ENCODE results near the gene GRIK4. TPM values are rescaled to one million over a fixed set of nuclear protein-coding genes. Genes with fewer than 3 reads are reported as not detected.

The GRIK4 gene
- total and polyA plus RNA-seq, 2 of the 4 experiments (the other 2 are of a cell fraction) = 0.18 to 0.38 TPM

- no peak overlapping the region for H2AK5ac ChIP-seq (ENCODE audit: low read depth, low read length)
- H3K27ac ChIP-seq (ENCODE audit: insufficient read depth, low read length) = no peak overlapping the region
- no peak overlapping the region for H4K8ac ChIP-seq (ENCODE audit: low read depth in 2 of 2, low read length in 2 of 2)
- no peak overlapping the region for H3K18ac ChIP-seq (ENCODE audit: low read depth, low read length)
- H3K23ac ChIP-seq (ENCODE audit: low read depth, low read length) = no peak overlapping the region
- no peak overlapping the region for H2AFZ ChIP-seq (replicated peaks; ENCODE audit: low read length, poor library complexity)
- peaks cover 2% of the 10 kb centered on the region; the same call in 1 of the 2 replicates for H3K4me1 ChIP-seq (ENCODE audit: control insufficient read depth, insufficient read depth, low read length)
- intact Hi-C loops (cut with micrococcal nuclease) = no loop called here
- H2AK9ac ChIP-seq (replicated peaks; ENCODE audit: low read depth, low read length, poor library complexity) = no peak overlapping the region
- in situ Hi-C loops (cut with MboI; ENCODE audit: low sequenced_read_pairs) = no loop called here
- H3K27me3 ChIP-seq (ENCODE audit: control insufficient read depth, insufficient read depth, low read length) = peaks cover 30% of the 10 kb centered on the region
- no peak overlapping the region for H3K14ac ChIP-seq (replicated peaks; ENCODE audit: low read depth, low read length)
- dilution Hi-C loops (cut with HindIII; ENCODE audit: low sequenced_read_pairs, unreplicated experiment) = no loop called here
- DNase-seq (no peak), ATAC-seq (ENCODE audit: low read depth) (no peak)
- no peak overlapping the region for H2BK20ac ChIP-seq (ENCODE audit: low read depth, low read length)
- no peak overlapping the region for H3K4me2 ChIP-seq (ENCODE audit: low read depth, low read length)
- no peaks in the 10 kb centered on the region for H3K79me1 ChIP-seq (ENCODE audit: low read depth in 1 of 2, low read length in 2 of 2)
- POLR2A ChIA-PET (ENCODE audit: unreplicated experiment) = no interaction called here
- no peak overlapping the region for H3K4ac ChIP-seq (ENCODE audit: low read depth, low read length)
- H4K5ac ChIP-seq (ENCODE audit: low read depth, low read length) = no peak overlapping the region
- BruUV-seq (replicated peaks) = no TSS peak
- no peak overlapping the region for H2BK15ac ChIP-seq (ENCODE audit: low read depth, low read length)
- CTCF ChIA-PET = no interaction called here
- no peaks in the 10 kb centered on the region for H3K36me3 ChIP-seq (ENCODE audit: control insufficient read depth, insufficient read depth, low read length)
- WGBS, 2 experiments (ENCODE audit: extremely low coverage in 2 of 2, insufficient read length in 1 of 2) = no CpG with 5 or more reads among the region's 7 CpGs
- H2BK5ac ChIP-seq (ENCODE audit: low read depth, low read length, poor library complexity, severe bottlenecking) = no peak overlapping the region
- H2BK120ac ChIP-seq (ENCODE audit: low read depth, low read length) = no peak overlapping the region
- H4K20me1 ChIP-seq (ENCODE audit: insufficient read depth, low read length) = no peaks in the 10 kb centered on the region
- no peak overlapping the region for H3K9ac ChIP-seq (ENCODE audit: low read depth, low read length)
- H4K91ac ChIP-seq (ENCODE audit: insufficient read depth, low read depth, low read length) = no peak overlapping the region
- H3K9me3 ChIP-seq (ENCODE audit: control insufficient read depth, insufficient read depth, low read length) = no peaks in the 10 kb centered on the region; the same call in 1 of the 2 replicates
- no peaks in the 10 kb centered on the region for H3K9me1 ChIP-seq (ENCODE audit: insufficient read depth, low read length)
- TF ChIP-seq CHD1 (IDR thresholded peaks at IDR 0.05; ENCODE audit: low read depth, low read length) (no peak), CEBPB (IDR thresholded peaks at IDR 0.05; ENCODE audit: low read depth, low read length) (no peak), POLR2A (IDR thresholded peaks at IDR 0.05; ENCODE audit: low read depth, low read length) (no peak), RAD21 (IDR thresholded peaks at IDR 0.05; ENCODE audit: low read length) (no peak), RCOR1 (IDR thresholded peaks at IDR 0.05; ENCODE audit: insufficient replicate concordance, low read length) (no peak), BHLHE40 (IDR thresholded peaks at IDR 0.05; ENCODE audit: low read depth, low read length) (no peak), SMC3 (IDR thresholded peaks at IDR 0.05; ENCODE audit: low read depth, low read length) (no peak), MAFK (IDR thresholded peaks at IDR 0.05; ENCODE audit: low read depth, low read length) (no peak), FOS (IDR thresholded peaks at IDR 0.05; ENCODE audit: low read depth, low read length) (no peak), CTCF (conservative IDR thresholded peaks at IDR 0.05; ENCODE audit: low read depth, low read length) (no peak), RFX5 (IDR thresholded peaks at IDR 0.05; ENCODE audit: low read depth, low read length) (no peak)
- H3K56ac ChIP-seq (ENCODE audit: extremely low read depth, insufficient read depth, low read length) = no peak overlapping the region
- no peak overlapping the region for H3K4me3 ChIP-seq (ENCODE audit: insufficient read depth, low read depth, low read length)
Observed at GRCh38 chr11:120579611-120580031, 68.1 kb downstream of the GRIK4 start.
